SJSA1 (cell line): ENCODE data around the gene NT5M. TPM values are rescaled to one million over a fixed set of nuclear protein-coding genes. Genes with fewer than 3 reads are reported as not detected.

Experiments used
- DNase-seq, 2 experiments: peaks; one replicate each; pipeline ENCODE4 v3.0.0-alpha.2; 2015 to 2020; ENCODE audit warnings: low spot score in 2 of 2, low read depth in 1 of 2
- H3K27ac ChIP-seq: fragments of 250-450 bp; sonication (Bioruptor Pico); 2 replicates; pipeline ENCODE4 v1.5.1; 2020; ENCODE audit warnings: mild to moderate bottlenecking, moderate library complexity
- H3K27me3 ChIP-seq: fragments of 250-450 bp; sonication (Bioruptor Pico); replicated peaks from 2 replicates; pipeline ENCODE4 v1.5.1; 2020; ENCODE audit warnings: mild to moderate bottlenecking, moderate library complexity
- H3K36me3 ChIP-seq: fragments of 250-450 bp; sonication (Bioruptor Pico); 2 replicates; pipeline ENCODE4 v1.5.1; 2020; ENCODE audit warnings: mild to moderate bottlenecking
- H3K4me1 ChIP-seq: fragments of 250-450 bp; sonication (Bioruptor Pico); replicated peaks from 2 replicates; pipeline ENCODE4 v1.6.1; 2021; ENCODE audit warnings: mild to moderate bottlenecking
- H3K4me3 ChIP-seq: fragments of 250-450 bp; sonication (Bioruptor Pico); 2 replicates; pipeline ENCODE4 v1.5.1; 2020; ENCODE audit warnings: mild to moderate bottlenecking
- H3K9me3 ChIP-seq: fragments of 250-450 bp; sonication (Bioruptor Pico); replicated peaks from 2 replicates; pipeline ENCODE4 v1.5.1; 2020; ENCODE audit warnings: mild to moderate bottlenecking
- total RNA-seq: library from RNA; depleted of rRNA; stranded (reverse); fragments of >200 nt; shearing (Covaris generic); gene quantifications from 2 replicates; pipeline ENCODE4 v1.2.3, GENCODE V29; 2014; rRNA removed

The NT5M gene
- total RNA-seq, 1 experiment from 2014 or later = 0.87 TPM

- H3K4me3 ChIP-seq = no peak overlapping the region
- peaks cover 3% of the 10 kb centered on the region; the same call in 1 of the 2 replicates for H3K4me1 ChIP-seq
- H3K9me3 ChIP-seq = no peaks in the 10 kb centered on the region
- no peak overlapping the region for H3K27ac ChIP-seq
- no peak for DNase-seq
- no peaks in the 10 kb centered on the region for H3K27me3 ChIP-seq
- no peaks in the 10 kb centered on the region for H3K36me3 ChIP-seq
These were observed 83.1 kb downstream of the NT5M start for GRCh38 chr17:17386094-17386800.

DNA sequence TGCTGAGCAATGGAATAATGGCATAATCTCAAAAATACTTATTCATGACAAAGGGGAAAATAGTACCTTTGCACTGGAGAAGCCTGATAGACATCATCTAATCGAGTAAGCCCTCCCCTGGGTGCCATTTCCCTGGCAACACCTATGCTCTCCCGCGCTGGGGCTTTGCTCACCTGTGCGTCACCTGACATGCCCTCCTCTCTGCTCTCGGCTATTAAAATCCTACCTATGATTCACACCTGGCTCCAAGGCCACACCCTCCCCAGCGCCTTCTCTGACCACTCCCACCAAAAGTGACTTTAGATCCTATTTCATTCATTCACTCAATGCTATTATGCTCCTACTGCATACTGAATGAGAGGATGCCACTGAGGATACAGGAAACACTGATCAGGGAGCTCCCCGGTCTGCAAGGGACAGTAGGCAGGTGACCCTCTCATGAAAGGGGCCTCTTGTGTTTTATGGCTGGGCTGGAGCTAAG lies 83.9 kb downstream of the NT5M start:
- no peak for DNase-seq
- Histone ChIP-seq H3K4me3 (no peak overlapping the region), H3K36me3 (no peaks in the 10 kb centered on the region), H3K9me3 (no peaks in the 10 kb centered on the region), H3K27me3 (no peaks in the 10 kb centered on the region), H3K4me1 (no peaks in the 10 kb centered on the region; the same call in 1 of the 2 replicates), H3K27ac (no peak overlapping the region)

DNA sequence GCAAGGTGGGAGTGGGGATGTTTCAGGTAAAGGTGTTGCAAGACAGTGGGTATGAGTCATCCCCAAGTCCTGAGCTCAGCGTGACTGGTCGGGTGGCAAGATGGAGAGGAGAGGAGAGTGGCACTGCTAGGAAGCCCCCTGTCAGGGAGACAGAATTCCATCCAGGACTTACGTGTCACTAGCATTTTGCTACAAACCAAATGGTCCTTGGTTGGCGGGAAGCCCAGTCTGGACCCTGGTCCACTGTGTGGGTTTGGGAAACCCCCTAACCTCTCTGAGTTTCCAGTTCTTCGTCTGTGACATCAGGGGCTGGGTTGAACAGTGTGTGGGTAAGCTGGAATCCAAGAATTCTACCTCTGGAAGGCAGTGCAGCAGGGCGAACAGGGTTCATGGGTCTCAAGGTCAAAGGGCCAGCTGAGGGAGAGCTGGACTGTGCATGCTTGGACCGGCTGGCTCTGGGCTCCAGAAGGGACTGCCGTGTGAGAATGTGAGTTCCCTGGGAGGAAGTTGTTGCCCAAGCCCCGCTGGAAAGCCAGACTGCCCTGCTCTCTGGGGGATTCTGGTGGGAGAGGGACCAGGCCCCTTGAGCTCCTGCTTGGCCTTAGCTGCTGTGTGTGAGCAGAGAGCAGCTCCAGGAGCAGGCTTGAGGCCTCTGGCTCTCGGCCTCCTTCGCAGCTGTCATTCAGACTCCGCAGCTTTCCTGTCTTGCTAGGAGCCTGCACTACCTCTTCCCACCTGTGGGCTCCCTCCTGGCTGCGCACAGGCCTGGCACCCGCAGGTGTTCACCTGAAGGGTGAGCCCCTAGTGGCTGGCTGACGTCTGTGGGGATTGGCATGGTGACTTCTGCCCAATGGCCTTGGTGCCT lies 84.6 kb downstream of the NT5M start:
- no peaks in the 10 kb centered on the region for H3K9me3 ChIP-seq
- H3K27me3 ChIP-seq = no peaks in the 10 kb centered on the region
- DNase-seq = no peak
- H3K4me1 ChIP-seq = no peaks in the 10 kb centered on the region
- H3K27ac ChIP-seq = no peak overlapping the region
- H3K36me3 ChIP-seq = no peaks in the 10 kb centered on the region
- no peak overlapping the region for H3K4me3 ChIP-seq

GRCh38 chr17:17388657-17389496 lies 85.7 kb downstream of the NT5M start:
- H3K4me3 ChIP-seq = no peak overlapping the region
- no peak for DNase-seq
- no peak overlapping the region for H3K27ac ChIP-seq
- H3K27me3 ChIP-seq = no peaks in the 10 kb centered on the region
- no peaks in the 10 kb centered on the region for H3K36me3 ChIP-seq
- H3K9me3 ChIP-seq = no peaks in the 10 kb centered on the region
- no peaks in the 10 kb centered on the region for H3K4me1 ChIP-seq

GRCh38 chr17:17391668-17392370 lies 88.6 kb downstream of the NT5M start:
- DNase-seq = no peak
- Histone ChIP-seq H3K36me3 (no peaks in the 10 kb centered on the region), H3K4me3 (no peak overlapping the region), H3K27me3 (no peaks in the 10 kb centered on the region), H3K4me1 (no peaks in the 10 kb centered on the region), H3K9me3 (no peaks in the 10 kb centered on the region), H3K27ac (no peak overlapping the region)

GRCh38 chr17:17393976-17394375 lies 90.8 kb downstream of the NT5M start:
- H3K9me3 ChIP-seq = no peaks in the 10 kb centered on the region
- no peak overlapping the region for H3K4me3 ChIP-seq
- no peak overlapping the region for H3K27ac ChIP-seq
- peaks cover 3% of the 10 kb centered on the region; the same call in 1 of the 2 replicates for H3K4me1 ChIP-seq
- no peaks in the 10 kb centered on the region for H3K36me3 ChIP-seq
- no peaks in the 10 kb centered on the region for H3K27me3 ChIP-seq
- DNase-seq = no peak

DNA sequence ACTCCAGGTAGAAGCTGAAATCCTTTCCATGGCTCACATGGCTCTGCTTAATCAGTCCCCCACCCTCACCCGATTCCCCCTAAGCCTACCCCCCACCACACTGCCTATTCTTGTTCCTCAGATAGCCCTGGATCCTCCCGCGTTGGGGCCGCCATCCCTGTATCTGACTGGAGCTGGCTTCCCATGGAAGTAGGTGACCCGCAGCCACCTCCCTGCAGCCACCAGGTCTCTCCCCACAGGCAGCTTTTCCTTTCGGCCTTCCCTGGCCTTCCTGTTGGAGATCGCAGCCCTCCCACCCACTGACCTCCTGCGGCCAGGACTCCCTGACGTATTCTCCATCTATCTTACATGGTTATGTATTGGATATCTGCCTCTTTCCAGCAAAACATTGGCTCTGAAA lies 91.3 kb downstream of the NT5M start:
- H3K36me3 ChIP-seq = no peaks in the 10 kb centered on the region
- H3K4me1 ChIP-seq = peaks cover 3% of the 10 kb centered on the region; the same call in 1 of the 2 replicates
- no peaks in the 10 kb centered on the region for H3K27me3 ChIP-seq
- H3K9me3 ChIP-seq = no peaks in the 10 kb centered on the region
- H3K27ac ChIP-seq = no peak overlapping the region
- DNase-seq = no peak
- H3K4me3 ChIP-seq = no peak overlapping the region

DNA sequence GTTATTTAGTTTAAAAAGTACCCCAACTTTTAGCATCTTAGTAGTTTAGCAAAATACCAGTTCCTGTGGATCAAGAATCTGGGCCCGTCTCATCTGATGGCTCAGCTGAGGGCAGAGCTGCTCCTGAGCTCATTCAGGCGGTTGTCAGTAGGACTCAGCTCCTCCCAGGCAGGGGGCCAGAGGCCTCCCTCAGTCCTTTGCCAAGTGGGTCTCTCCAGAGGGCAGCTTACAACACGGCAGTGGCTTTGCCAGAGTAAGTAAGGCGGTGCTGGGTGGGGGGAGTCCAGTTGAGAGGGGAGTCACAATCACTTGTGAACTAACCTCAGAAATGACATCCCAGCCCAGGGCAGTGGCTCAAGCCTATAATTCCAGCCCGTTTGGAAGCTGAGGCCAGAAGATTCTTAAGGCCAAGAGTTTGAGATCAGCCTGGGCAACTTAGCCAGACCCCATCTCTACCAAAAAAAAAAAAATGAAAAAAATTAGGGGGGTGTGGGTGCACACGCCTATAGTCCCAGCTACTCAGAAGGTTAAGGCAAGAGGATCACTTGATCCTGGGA lies 92.2 kb downstream of the NT5M start:
- H3K27me3 ChIP-seq = no peaks in the 10 kb centered on the region
- H3K27ac ChIP-seq = no peak overlapping the region
- H3K4me1 ChIP-seq = peaks cover 3% of the 10 kb centered on the region; the same call in 1 of the 2 replicates
- no peak for DNase-seq
- no peak overlapping the region for H3K4me3 ChIP-seq
- no peaks in the 10 kb centered on the region for H3K9me3 ChIP-seq
- H3K36me3 ChIP-seq = no peaks in the 10 kb centered on the region

- H3K36me3 ChIP-seq = no peaks in the 10 kb centered on the region
- no peak overlapping the region for H3K27ac ChIP-seq
- DNase-seq = no peak
- H3K4me3 ChIP-seq = no peak overlapping the region
- peaks cover 3% of the 10 kb centered on the region for H3K4me1 ChIP-seq
- no peaks in the 10 kb centered on the region for H3K27me3 ChIP-seq
- no peaks in the 10 kb centered on the region for H3K9me3 ChIP-seq
These were observed 92.7 kb downstream of the NT5M start for GRCh38 chr17:17395885-17396284.

Other genes starting within 250 kb of the NT5M start
- gene PLD6, start 97.0 kb upstream of the NT5M start, total RNA-seq = 1.0 and 1.1 TPM in 2 replicates
- 14.3 and 18.6 TPM in 2 replicates for gene FLCN, start 66.2 kb upstream of the NT5M start, total RNA-seq
- 132 and 182 TPM in 2 replicates for gene COPS3, start 22.1 kb upstream of the NT5M start, total RNA-seq
- gene MED9, start 173.6 kb downstream of the NT5M start, total RNA-seq = 8.6 and 13.1 TPM in 2 replicates
- gene RASD1, start 193.0 kb downstream of the NT5M start, total RNA-seq = 0.28 and 1.3 TPM in 2 replicates